Activated CD4-positive, alpha-beta memory T cell treated with anti-CD3 and anti-CD28 coated beads, Interleukin-2, amount 10 ng/mL, durations not matched to agents 7 days and 5 days (primary cell): ENCODE measurements around the gene SEMA4B. TPM values are rescaled to one million over a fixed set of nuclear protein-coding genes. Genes with fewer than 3 reads are reported as not detected.
A peak's percentile ranks its signal among the peaks of the same experiment; 100 is the strongest.
"Not testable (repeated sequence)": the region's sequence is repeated elsewhere in the genome, so short reads cannot be mapped to it uniquely, and the experiment has no call there.

Source experiments
- CTCF ChIA-PET: fragments of 350-600 bp; sonication (Branson Sonifier 250); formaldehyde crosslinking; loops from one replicate; lab custom pipeline; 2021; ENCODE audit warnings: antibody characterized with exemption, inconsistent platforms; lab: Charles Lee
- POLR2A ChIA-PET: fragments of 350-600 bp; sonication (Branson Sonifier 250); formaldehyde crosslinking; loops from one replicate; lab custom pipeline; 2021; ENCODE audit warnings: antibody characterized with exemption; lab: Charles Lee
- DNase-seq: peaks from one replicate; pipeline ENCODE4 v3.0.0-alpha.2; 2020
- H3K27ac Mint-ChIP-seq: one replicate; pipeline ENCODE4 v1.8.0; 2021; ENCODE audit warnings: mild to moderate bottlenecking, mixed read lengths
- H3K27me3 Mint-ChIP-seq: one replicate; pipeline ENCODE4 v1.8.0; 2021; ENCODE audit warnings: mixed read lengths
- H3K36me3 Mint-ChIP-seq: one replicate; pipeline ENCODE4 v1.8.0; 2021; ENCODE audit warnings: low read depth, mixed read lengths
- H3K4me1 Mint-ChIP-seq: one replicate; pipeline ENCODE4 v1.8.0; 2021; ENCODE audit warnings: mixed read lengths
- H3K4me3 Mint-ChIP-seq: one replicate; pipeline ENCODE4 v1.8.0; 2021; ENCODE audit warnings: mild to moderate bottlenecking, mixed read lengths
- H3K9me3 Mint-ChIP-seq: one replicate; pipeline ENCODE4 v1.8.0; 2021; ENCODE audit warnings: mixed read lengths
- total RNA-seq, 2 experiments: library from RNA; stranded (reverse); gene quantifications; one replicate each; pipeline ENCODE4 v1.2.3, GENCODE V29; 2021

Gene SEMA4B, protein sequence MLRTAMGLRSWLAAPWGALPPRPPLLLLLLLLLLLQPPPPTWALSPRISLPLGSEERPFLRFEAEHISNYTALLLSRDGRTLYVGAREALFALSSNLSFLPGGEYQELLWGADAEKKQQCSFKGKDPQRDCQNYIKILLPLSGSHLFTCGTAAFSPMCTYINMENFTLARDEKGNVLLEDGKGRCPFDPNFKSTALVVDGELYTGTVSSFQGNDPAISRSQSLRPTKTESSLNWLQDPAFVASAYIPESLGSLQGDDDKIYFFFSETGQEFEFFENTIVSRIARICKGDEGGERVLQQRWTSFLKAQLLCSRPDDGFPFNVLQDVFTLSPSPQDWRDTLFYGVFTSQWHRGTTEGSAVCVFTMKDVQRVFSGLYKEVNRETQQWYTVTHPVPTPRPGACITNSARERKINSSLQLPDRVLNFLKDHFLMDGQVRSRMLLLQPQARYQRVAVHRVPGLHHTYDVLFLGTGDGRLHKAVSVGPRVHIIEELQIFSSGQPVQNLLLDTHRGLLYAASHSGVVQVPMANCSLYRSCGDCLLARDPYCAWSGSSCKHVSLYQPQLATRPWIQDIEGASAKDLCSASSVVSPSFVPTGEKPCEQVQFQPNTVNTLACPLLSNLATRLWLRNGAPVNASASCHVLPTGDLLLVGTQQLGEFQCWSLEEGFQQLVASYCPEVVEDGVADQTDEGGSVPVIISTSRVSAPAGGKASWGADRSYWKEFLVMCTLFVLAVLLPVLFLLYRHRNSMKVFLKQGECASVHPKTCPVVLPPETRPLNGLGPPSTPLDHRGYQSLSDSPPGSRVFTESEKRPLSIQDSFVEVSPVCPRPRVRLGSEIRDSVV
- 10 to 100 TPM; 29.7 to 29.9 TPM for total RNA-seq

DNA sequence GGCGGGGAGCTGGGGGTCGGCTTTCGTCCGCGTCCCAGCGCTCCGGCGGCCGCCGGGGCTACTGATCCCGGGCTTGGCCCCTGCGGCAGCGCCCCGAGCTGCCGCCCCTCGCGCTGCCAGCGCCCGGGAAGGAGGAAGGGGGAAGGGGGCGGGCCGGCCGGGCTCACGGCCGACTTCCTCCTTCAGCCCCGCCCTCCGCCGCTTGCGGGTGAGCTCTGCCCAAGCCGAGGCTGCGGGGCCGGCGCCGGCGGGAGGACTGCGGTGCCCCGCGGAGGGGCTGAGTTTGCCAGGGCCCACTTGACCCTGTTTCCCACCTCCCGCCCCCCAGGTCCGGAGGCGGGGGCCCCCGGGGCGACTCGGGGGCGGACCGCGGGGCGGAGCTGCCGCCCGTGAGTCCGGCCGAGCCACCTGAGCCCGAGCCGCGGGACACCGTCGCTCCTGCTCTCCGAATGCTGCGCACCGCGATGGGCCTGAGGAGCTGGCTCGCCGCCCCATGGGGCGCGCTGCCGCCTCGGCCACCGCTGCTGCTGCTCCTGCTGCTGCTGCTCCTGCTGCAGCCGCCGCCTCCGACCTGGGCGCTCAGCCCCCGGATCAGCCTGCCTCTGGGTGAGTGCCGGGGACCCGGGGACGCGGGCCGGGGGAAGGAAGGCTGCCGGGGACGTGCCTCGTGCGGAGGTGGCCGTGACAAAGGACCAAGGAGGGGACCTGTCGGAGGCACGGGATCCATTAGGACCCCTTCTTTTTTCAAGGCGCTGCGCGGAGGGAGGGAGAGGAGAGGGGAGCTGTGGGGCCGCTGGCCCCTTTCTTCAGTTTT is at the start of gene SEMA4B:
Gene SEMA4B (plus strand): TSS at position 201 of the 814 bp plus-strand sequence. CDS start 249 bp downstream, at position 450.
- ChIA-PET CTCF (interaction anchor here (0.6 to 2.8 kb wide), 9 partner anchors 10 to 315 kb away, joined by 3 to 10 read pairs (median 5); no protein-coding TSS in a partner anchor), POLR2A (interaction anchor here (0.8 to 4.8 kb wide), 15 partner anchors 10 to 515 kb away, joined by 3 to 41 read pairs (median 6); partner anchors contain the start of genes BLM, CIB1, GDPGP1 and NGRN)
- peaks cover 29% of the 10 kb centered on the region for H3K4me1 Mint-ChIP-seq
- H3K27ac Mint-ChIP-seq: peak within 1 kb of the TSS; percentile 59
- DNase-seq: peak; percentile 80
- H3K36me3 Mint-ChIP-seq: peaks cover 12% of the 10 kb centered on the region
- H3K4me3 Mint-ChIP-seq: peak within 1 kb of the TSS; percentile 81
- H3K27me3 Mint-ChIP-seq: peaks cover 3% of the 10 kb centered on the region
- H3K9me3 Mint-ChIP-seq: no peaks in the 10 kb centered on the region

DNA sequence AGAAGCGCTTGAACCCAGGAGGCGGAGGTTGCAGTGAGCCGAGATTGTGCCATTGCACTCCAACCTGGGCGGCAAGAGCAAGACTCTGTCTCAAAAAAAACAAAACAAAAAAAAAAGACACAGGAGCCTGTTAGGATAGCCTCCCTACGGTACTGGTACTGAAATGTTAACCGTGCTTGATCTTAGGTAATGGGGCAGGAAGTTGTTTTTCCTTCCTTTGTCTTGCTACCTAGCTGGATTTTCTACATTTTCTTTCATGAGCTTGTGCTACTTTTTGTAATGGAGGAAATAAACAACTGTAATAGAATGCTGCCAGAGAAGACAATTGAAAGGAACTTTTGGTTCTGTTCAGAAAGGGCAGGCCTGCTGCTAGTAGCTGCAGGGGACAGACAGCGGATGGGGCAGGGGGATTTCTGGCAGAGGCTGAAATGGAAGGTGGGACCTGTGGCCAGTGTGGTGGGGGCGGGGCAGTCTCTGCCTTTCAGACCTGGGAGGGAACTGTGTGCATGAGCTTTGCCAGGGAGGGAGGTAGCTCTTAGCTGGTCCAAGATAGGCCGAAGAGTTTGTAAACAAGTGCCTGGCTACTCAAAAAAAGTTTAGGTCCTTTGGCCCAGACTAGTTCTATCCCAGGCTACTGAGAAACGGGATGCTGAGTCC is 49.0 kb upstream of the SEMA4B start:
- Mint-ChIP-seq H3K36me3 (no peaks in the 10 kb centered on the region), H3K4me3 (no peak overlapping the region), H3K27ac (no peak overlapping the region), H3K4me1 (peaks cover 12% of the 10 kb centered on the region), H3K9me3 (no peaks in the 10 kb centered on the region), H3K27me3 (no peaks in the 10 kb centered on the region)
- ChIA-PET POLR2A (no interaction called here), CTCF (interaction anchor here (0.6 to 1.5 kb wide), 3 partner anchors 49 to 67 kb away, joined by 3 to 6 read pairs (median 3); partner anchors contain the start of gene SEMA4B)
- no peak for DNase-seq

DNA sequence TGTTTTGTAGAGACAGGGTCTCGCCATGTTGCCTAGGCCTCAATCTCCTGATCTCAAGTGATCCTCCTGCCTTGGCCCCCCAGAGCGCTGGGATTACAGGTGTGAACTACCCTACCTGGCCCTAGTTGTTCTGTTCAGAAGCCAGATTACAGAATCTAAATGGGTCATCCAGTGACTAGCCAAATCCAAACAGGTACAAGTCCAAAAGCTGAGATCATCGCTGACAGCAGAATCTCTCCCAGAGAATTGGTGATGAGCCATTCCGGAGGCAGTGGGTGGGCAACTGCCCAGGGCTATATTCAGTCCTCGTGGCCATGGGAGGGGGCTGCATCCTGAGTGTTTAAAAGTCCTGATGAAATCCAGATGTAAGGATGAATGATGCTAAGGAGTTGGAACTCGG is 47.5 kb upstream of the SEMA4B start:
- H3K36me3 Mint-ChIP-seq: no peaks in the 10 kb centered on the region
- no peak overlapping the region for H3K27ac Mint-ChIP-seq
- H3K9me3 Mint-ChIP-seq: no peaks in the 10 kb centered on the region
- H3K4me1 Mint-ChIP-seq: peaks cover 25% of the 10 kb centered on the region
- ChIA-PET POLR2A (no interaction called here), CTCF (interaction anchor here (0.6 kb wide), 2 partner anchors 10 to 150 kb away, joined by 3 to 5 read pairs; no protein-coding TSS in a partner anchor)
- no peak for DNase-seq
- H3K4me3 Mint-ChIP-seq: no peak overlapping the region
- H3K27me3 Mint-ChIP-seq: no peaks in the 10 kb centered on the region

DNA sequence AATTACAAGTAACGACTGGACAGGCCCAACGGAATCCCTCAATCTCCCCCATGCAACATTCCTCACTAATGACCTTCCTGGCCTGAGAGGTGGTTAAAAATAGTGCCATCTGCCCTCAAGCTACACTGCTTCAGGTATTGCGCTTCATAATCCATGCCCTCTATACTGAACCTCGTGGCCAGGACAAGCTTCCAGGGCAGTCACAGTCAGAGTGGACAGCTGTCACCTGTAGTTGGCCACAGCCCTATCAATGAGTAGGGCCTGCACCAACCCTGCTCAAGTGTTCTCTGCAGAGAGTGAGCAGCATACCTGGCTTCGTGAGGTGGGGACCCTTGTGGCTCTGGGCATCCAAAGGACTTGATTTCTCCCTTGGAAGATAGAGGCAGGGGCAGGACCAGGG is 46.9 kb upstream of the SEMA4B start:
- no peaks in the 10 kb centered on the region for H3K36me3 Mint-ChIP-seq
- CTCF ChIA-PET: interaction anchor here (0.6 kb wide), 1 partner anchor 10 kb away, joined by 5 read pairs; no protein-coding TSS in a partner anchor
- no peak overlapping the region for H3K4me3 Mint-ChIP-seq
- no peaks in the 10 kb centered on the region for H3K9me3 Mint-ChIP-seq
- POLR2A ChIA-PET: no interaction called here
- H3K27me3 Mint-ChIP-seq: no peaks in the 10 kb centered on the region
- no peak overlapping the region for H3K27ac Mint-ChIP-seq
- H3K4me1 Mint-ChIP-seq: peaks cover 26% of the 10 kb centered on the region
- DNase-seq: no peak

DNA sequence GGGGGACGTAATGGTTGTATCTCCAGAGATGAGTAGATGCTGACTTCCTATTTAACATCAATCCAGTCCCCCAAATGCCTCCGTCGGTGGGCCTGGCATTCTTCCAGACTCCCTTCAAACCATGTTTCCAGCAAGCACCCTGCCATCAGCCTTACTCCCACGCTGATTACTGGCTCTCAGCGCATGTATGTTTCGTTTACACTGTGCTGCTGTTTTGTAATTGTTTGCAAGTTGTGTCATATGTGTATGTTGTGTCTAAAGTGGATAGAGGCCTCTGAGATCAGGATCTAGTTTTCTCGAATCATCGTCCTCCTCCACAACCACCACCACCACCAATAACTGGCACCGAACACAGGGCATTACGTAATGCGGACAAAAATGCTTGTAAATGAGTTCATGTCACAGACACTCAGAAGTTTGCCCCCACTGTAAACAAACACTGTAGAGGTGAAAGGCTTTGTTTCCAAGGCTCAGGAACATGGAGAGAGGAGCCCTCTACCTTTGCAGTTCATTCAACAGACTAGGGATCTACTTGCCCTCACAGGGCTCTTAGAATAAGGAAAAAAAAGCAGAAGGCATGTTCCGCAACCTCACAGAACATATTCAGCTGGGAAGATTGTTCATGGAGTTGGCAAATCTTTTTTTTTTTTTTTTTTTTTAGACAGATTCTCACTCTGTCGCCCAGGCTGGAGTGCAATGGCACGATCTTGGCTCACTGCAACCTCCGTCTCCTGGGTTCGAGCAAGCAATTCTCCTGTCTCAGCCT is 46.1 kb upstream of the SEMA4B start:
- H3K27me3 Mint-ChIP-seq: no peaks in the 10 kb centered on the region
- no peak for DNase-seq
- no peaks in the 10 kb centered on the region for H3K36me3 Mint-ChIP-seq
- peaks cover 25% of the 10 kb centered on the region for H3K4me1 Mint-ChIP-seq
- POLR2A ChIA-PET: interaction anchor here (0.6 kb wide), 1 partner anchor 252 kb away, joined by 3 read pairs; no protein-coding TSS in a partner anchor
- H3K27ac Mint-ChIP-seq: no peak overlapping the region
- no peak overlapping the region for H3K4me3 Mint-ChIP-seq
- no peaks in the 10 kb centered on the region for H3K9me3 Mint-ChIP-seq
- CTCF ChIA-PET: no interaction called here

DNA sequence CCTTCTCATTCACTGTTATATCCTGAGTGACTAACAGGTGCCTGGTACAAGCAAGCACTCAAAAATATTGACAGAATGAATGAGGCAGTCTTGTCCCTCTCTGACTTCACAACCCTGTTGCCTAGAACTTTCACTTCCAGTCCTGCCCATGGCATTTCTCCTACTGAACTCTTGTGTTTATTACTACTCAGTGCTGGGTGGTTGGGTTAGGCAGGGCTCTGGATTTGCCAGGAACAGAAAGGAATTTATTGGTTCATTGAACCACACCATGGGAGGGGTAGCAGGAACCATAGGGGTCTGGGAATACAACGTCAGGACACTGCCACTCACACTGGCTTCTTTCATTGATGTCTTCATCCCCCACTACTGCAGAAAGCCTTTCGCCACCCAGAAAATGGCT is 41.9 kb upstream of the SEMA4B start:
- POLR2A ChIA-PET: interaction anchor here (0.7 to 1.6 kb wide), 2 partner anchors 17 to 20 kb away, joined by 3 read pairs; no protein-coding TSS in a partner anchor

DNA sequence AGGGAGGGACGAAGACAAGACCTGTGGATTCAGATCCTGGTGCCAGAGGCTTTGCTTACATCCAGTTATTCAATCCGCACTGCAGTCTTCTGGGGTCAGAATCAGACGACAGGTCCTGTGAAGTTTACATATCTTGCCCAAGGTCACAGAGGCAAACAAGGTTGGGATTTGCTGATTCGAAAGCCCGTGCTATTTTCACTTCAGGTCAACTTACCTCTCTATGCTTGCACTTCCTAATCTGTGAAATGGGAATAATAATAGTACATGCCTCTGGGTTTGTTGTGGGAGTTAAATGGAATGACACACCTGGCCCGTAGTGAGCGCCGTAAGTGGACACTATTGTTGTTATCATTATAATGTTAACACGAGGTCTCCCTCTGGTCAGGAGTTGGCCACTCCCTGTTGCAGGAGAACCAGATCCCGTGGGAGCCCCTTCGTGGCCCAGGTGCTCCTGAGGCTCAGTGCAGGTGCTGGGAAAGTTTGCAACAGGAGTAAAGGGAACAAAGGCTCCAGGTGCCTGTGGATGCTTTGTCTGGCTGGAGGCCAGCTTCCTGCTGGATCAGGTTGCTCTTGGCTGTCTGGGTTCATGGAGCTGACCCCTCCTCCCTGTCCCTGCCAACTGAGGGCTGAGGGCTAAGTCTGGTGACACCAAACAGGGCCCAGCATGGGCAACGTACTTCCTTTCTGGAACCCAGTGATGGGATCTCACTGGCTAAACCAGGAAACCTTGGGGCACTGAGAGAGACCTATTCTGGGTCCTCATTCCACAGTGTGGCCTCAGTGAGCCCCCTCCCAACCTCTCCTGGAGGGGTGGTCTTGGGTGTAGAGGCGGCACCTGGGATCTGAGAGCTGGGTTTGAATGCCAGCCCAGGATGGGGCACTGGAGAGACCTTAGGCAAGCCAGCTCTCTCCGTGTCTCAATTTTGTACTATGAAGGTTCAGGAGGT is 40.1 kb upstream of the SEMA4B start:
- Mint-ChIP-seq H3K36me3 (no peaks in the 10 kb centered on the region), H3K27me3 (no peaks in the 10 kb centered on the region), H3K4me3 (no peak overlapping the region), H3K4me1 (peaks cover 40% of the 10 kb centered on the region), H3K27ac (no peak overlapping the region), H3K9me3 (no peaks in the 10 kb centered on the region)
- no peak for DNase-seq
- CTCF ChIA-PET: interaction anchor here (1.1 kb wide), 1 partner anchor 60 kb away, joined by 3 read pairs; no protein-coding TSS in a partner anchor
- POLR2A ChIA-PET: interaction anchor here (0.6 to 1.6 kb wide), 2 partner anchors 18 to 56 kb away, joined by 3 read pairs; no protein-coding TSS in a partner anchor

More for the DNA sequence above, 41.9 kb upstream of the SEMA4B start:
- Mint-ChIP-seq H3K27ac (no peak overlapping the region), H3K4me3 (no peak overlapping the region), H3K9me3 (no peaks in the 10 kb centered on the region), H3K4me1 (peaks cover 29% of the 10 kb centered on the region), H3K27me3 (no peaks in the 10 kb centered on the region), H3K36me3 (no peaks in the 10 kb centered on the region)
- CTCF ChIA-PET: interaction anchor here (0.6 to 1.2 kb wide), 2 partner anchors 62 to 968 kb away, joined by 4 to 5 read pairs; no protein-coding TSS in a partner anchor
- DNase-seq: no peak

DNA sequence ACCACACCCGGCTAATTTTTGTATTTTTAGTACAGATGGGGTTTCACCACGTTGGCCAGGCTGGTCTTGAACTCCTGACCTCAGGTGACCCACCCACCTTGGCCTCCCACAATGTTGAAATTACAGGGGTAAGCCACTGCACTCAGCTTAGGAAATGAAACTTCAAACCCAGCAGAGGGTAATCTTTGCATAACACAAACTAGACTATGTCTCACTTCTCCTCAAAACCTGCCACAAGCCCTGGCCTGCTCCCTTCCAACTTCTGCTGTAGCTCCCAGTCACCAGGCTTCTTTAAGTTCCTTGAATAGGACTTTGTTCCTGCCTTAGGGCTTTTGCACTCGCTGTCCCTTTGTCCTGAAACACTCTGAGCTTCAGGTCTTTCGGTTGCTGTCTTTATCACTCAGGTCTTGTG is 39.2 kb upstream of the SEMA4B start:
- Mint-ChIP-seq H3K4me3 (no peak overlapping the region), H3K27me3 (no peaks in the 10 kb centered on the region), H3K9me3 (no peaks in the 10 kb centered on the region), H3K27ac (peak overlapping the region; percentile 19), H3K4me1 (peaks cover 40% of the 10 kb centered on the region), H3K36me3 (no peaks in the 10 kb centered on the region)
- CTCF ChIA-PET: interaction anchor here (0.7 to 1.3 kb wide), 3 partner anchors 59 to 849 kb away, joined by 3 to 6 read pairs (median 3); no protein-coding TSS in a partner anchor
- DNase-seq: no peak
- POLR2A ChIA-PET: interaction anchor here (0.6 kb wide), 1 partner anchor 56 kb away, joined by 3 read pairs; no protein-coding TSS in a partner anchor

DNA sequence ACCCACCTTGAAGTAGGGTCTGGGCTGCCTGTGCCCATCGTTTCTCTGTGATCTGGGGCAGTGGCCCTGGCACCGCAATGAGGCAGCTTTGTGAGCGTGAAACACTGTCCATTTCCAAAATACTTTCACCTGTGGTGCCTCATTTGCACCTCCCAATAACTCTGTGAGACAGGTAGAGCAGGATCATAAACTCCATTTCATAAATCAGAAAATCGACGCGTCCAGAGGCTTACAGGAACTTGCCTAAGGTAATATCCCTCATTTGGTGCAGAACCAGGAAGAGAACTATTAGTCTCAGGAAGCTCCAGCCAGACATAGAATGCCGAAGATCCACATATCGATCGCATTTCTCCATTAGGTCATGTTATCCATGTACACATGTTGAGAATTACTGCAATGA is 38.2 kb upstream of the SEMA4B start:
- Mint-ChIP-seq H3K4me3 (no peak overlapping the region), H3K9me3 (no peaks in the 10 kb centered on the region), H3K36me3 (no peaks in the 10 kb centered on the region), H3K27ac (no peak overlapping the region), H3K4me1 (peaks cover 37% of the 10 kb centered on the region), H3K27me3 (no peaks in the 10 kb centered on the region)
- ChIA-PET POLR2A (no interaction called here), CTCF (interaction anchor here (1.0 to 1.3 kb wide), 2 partner anchors 21 to 138 kb away, joined by 3 read pairs; no protein-coding TSS in a partner anchor)
- no peak for DNase-seq

DNA sequence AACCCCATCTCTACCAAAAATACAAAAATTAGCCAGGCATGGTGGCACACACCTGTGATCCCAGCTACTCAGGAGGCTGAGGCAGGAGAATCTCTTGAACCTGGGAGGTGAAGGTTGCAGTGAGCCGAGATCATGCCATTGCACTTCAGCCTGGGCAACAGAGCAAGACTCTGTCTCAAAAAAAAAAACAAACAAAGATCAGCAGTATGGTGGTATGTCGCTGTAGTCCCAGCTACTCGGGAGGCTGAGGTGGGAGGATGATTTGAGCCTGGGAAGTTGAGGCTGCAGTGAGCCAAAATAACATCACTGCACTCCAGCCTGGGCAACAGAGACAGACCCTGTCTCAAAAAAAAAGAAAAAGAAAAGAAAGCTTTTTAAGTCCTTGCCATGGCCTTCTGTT is 36.9 kb upstream of the SEMA4B start:
- POLR2A ChIA-PET: interaction anchor here (1.0 kb wide), 1 partner anchor 68 kb away, joined by 3 read pairs; no protein-coding TSS in a partner anchor
- peaks cover 29% of the 10 kb centered on the region for H3K4me1 Mint-ChIP-seq

More for the DNA sequence above, 36.9 kb upstream of the SEMA4B start:
- H3K4me3 Mint-ChIP-seq, H3K9me3 Mint-ChIP-seq, H3K27me3 Mint-ChIP-seq, H3K27ac Mint-ChIP-seq, H3K36me3 Mint-ChIP-seq, CTCF ChIA-PET, DNase-seq: not testable (repeated sequence)
